Bronchial smooth muscle cell (primary cell): Measurements from ENCODE around the gene SAMHD1. TPM values are rescaled to one million over a fixed set of nuclear protein-coding genes. Genes with fewer than 3 reads are reported as not detected.

Experiments
- total RNA-seq: library from RNA; depleted of rRNA; stranded (reverse); fragments of >200 nt; gene quantifications from 2 replicates; pipeline ENCODE4 v1.2.1, GENCODE V29; 2014

SAMHD1 gene
- 29.6 and 29.8 TPM in 2 replicates for total RNA-seq

DNA sequence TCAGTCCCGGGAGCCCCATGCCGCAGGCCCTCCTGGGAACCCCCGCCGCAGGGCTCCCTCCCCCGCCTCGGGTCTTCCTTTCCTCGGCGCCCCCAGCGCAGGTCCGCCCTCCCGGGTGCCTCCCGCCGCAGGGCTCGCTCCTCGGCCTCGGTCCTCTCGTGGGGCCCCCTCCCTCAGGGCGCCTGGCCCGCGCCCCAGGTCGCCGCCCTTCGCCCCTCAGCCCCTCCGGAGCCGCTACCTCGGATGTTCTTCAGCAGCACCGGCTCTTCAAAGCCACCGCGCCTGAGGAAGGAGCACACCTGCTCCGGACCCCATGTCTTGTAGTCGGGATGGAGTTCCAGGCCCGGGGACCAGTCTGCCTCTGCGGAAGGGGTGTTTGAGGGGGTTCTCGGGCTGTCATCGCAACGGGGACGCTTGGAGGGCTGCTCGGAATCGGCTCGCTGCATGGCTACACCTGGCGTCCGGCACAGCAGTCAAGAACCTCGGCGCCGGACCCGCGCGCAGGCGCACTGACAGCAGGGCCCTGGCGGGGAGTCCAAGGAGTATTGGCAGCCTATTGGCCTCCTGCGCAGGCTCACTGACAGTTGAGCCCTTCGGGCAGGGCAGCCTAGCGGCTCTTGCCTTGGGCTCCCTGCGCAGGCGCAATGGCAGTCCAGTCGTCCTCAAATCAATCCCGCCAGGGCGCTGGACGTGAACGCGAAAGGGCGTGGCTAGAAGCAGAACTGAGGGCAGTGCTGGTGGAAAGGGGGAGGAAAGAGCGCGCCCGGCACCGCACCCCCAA, at the start of gene SAMHD1:
TSS of gene SAMHD1 (minus strand) at position 511 of the 781 bp plus-strand sequence. CDS start at position 446, 65 bp downstream.

DNA sequence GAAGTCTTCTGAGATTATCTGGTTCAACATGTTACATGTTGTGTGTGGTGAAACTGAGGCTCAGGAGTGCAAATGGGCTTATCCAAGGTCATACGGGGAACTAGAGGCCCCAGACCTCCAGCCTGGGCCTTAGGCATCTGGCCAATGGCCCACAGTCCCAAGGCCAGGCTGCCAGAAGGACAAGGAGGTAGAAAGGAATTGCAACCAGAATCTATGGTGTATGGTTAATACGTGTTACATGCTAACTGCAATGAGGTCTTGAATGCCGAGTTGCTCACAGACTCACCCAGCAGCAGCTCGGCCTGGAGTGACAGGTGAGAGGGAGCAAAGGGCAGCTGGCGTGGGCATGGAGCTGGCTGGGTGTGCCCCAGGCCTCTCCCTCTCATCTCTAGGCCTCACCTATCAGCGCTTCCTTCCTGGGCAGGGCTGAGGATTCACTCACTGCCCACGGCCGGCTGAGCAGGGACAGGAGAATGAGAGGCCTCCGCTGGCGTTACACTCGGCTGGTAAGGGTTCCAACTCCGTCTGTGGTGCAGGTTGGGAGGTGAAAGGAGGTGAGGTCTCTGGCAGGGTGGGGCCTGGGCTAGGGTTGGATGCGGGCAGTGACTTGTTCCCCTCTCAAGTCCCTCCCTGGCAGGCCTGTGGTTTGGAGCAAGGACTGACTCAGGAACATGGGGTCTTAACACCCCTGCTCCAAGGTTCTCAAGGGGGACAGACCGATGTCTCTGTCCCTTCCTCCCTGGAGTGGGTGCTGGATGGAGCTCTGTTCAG, 75.6 kb downstream of the SAMHD1 start, which contains the start of gene TLDC2:
TSS of gene TLDC2 (plus strand) at position 437 of the 771 bp plus-strand sequence. CDS start at position 474, 37 bp downstream.

Other genes starting within 250 kb of the SAMHD1 start
- 24.3 and 27.9 TPM in 2 replicates for gene NDRG3, start 205.6 kb downstream of the SAMHD1 start, total RNA-seq
- 5.7 and 5.8 TPM in 2 replicates for gene DSN1, start 177.9 kb downstream of the SAMHD1 start, total RNA-seq
- gene TLDC2, start 75.6 kb downstream of the SAMHD1 start, total RNA-seq: 0.09 and 0.32 TPM in 2 replicates
- gene RBL1, start 144.3 kb upstream of the SAMHD1 start, total RNA-seq: 4.1 and 8.3 TPM in 2 replicates
- gene RPN2, start 227.6 kb upstream of the SAMHD1 start, total RNA-seq: 164 and 198 TPM in 2 replicates
- gene MROH8, start 227.8 kb upstream of the SAMHD1 start, total RNA-seq: 1.0 and 1.1 TPM in 2 replicates